HG03571 (cell line): ENCODE results near the gene NUDT9.
"Not testable (repeated sequence)": the region's sequence is repeated elsewhere in the genome, so short reads cannot be mapped to it uniquely, and the experiment has no call there.

Source experiments
- ATAC-seq: cut with Tn5 transposase; IDR thresholded peaks from one replicate; pipeline ENCODE4 v1.9.1; 2021; ENCODE audit not compliant: unreplicated experiment

The NUDT9 gene

GRCh38 chr4:87406902-87407301 lies 15.5 kb upstream of the NUDT9 start:
- not testable (repeated sequence) for ATAC-seq

GRCh38 chr4:87409420-87409939 lies 12.9 kb upstream of the NUDT9 start:
- no peak for ATAC-seq

- no peak for ATAC-seq
Observed at GRCh38 chr4:87410157-87410556, 12.2 kb upstream of the NUDT9 start.

- ATAC-seq, result no peak
Observed at GRCh38 chr4:87410679-87411078, 11.7 kb upstream of the NUDT9 start.

GRCh38 chr4:87414816-87415215 lies 7.6 kb upstream of the NUDT9 start:
- ATAC-seq, result no peak

- ATAC-seq, result no peak
Observed at GRCh38 chr4:87416965-87417364, 5.4 kb upstream of the NUDT9 start.

GRCh38 chr4:87418410-87418809 lies 4.0 kb upstream of the NUDT9 start:
- ATAC-seq, result not testable (repeated sequence)

- ATAC-seq, result no peak
Observed at GRCh38 chr4:87419578-87420249, 2.7 kb upstream of the NUDT9 start.

GRCh38 chr4:87420276-87420830 lies 2.0 kb upstream of the NUDT9 start:
- ATAC-seq, result no peak

GRCh38 chr4:87423317-87424098 lies 1.1 kb downstream of the NUDT9 start:
- no peak for ATAC-seq

- ATAC-seq, result not testable (repeated sequence)
Observed at GRCh38 chr4:87424099-87424543, 1.7 kb downstream of the NUDT9 start.

GRCh38 chr4:87425711-87426110 lies 3.3 kb downstream of the NUDT9 start:
- ATAC-seq, result no peak

- no peak for ATAC-seq
Observed at GRCh38 chr4:87426865-87427517, 4.6 kb downstream of the NUDT9 start.

- no peak for ATAC-seq
Observed at GRCh38 chr4:87427518-87427868, 5.1 kb downstream of the NUDT9 start.

GRCh38 chr4:87428979-87429378 lies 6.6 kb downstream of the NUDT9 start:
- ATAC-seq, result no peak

GRCh38 chr4:87430038-87430437 lies 7.7 kb downstream of the NUDT9 start:
- ATAC-seq, result no peak

- ATAC-seq, result no peak
Observed at GRCh38 chr4:87433342-87433741, 11.0 kb downstream of the NUDT9 start.

- ATAC-seq, result no peak
Observed at GRCh38 chr4:87442889-87443288, 20.5 kb downstream of the NUDT9 start.

GRCh38 chr4:87444741-87445140 lies 22.4 kb downstream of the NUDT9 start:
- no peak for ATAC-seq

GRCh38 chr4:87445964-87446363 lies 23.6 kb downstream of the NUDT9 start:
- ATAC-seq, result no peak

GRCh38 chr4:87446375-87446774 lies 24.0 kb downstream of the NUDT9 start:
- not testable (repeated sequence) for ATAC-seq
